HEK293T (cell line): ENCODE measurements around the gene MANBA.

Experiments
- CTCF ChIA-PET: fragments of 350-600 bp; formaldehyde crosslinking; extraction: SDS; loops from one replicate; lab custom pipeline; 2021; ENCODE audit warnings: antibody characterized with exemption, inconsistent platforms; lab: Yijun Ruan, JAX
- POLR2A ChIA-PET: fragments of 350-600 bp; formaldehyde crosslinking; extraction: SDS; loops from one replicate; lab custom pipeline; 2020; ENCODE audit warnings: antibody characterized with exemption, inconsistent platforms; lab: Yijun Ruan, JAX
- DNase-seq: peaks from one replicate; pipeline ENCODE4 v3.0.0; 2012; ENCODE audit warnings: mixed read lengths; ENCODE audit errors: extremely low spot score
- ARNT ChIP-seq: fragments of 450-650 bp; IDR thresholded peaks from 2 replicates; pipeline ENCODE4 v1.6.1; 2017; ENCODE audit warnings: mild to moderate bottlenecking
- BHLHE40 ChIP-seq: fragments of 450-650 bp; IDR thresholded peaks from 2 replicates; pipeline ENCODE4 v1.6.1; 2016; ENCODE audit warnings: mild to moderate bottlenecking, moderate library complexity, borderline replicate concordance
- CTBP1 ChIP-seq: fragments of 450-650 bp; IDR thresholded peaks from 2 replicates; pipeline ENCODE4 v1.6.1; 2016; ENCODE audit warnings: borderline replicate concordance
- ELF4 ChIP-seq: fragments of 450-650 bp; IDR thresholded peaks from 2 replicates; pipeline ENCODE4 v1.6.1; 2017; ENCODE audit warnings: antibody characterized with exemption
- FOXA1 ChIP-seq: fragments of 450-650 bp; IDR thresholded peaks from 2 replicates; pipeline ENCODE4 v1.6.1; 2016; ENCODE audit warnings: mild to moderate bottlenecking
- FOXK2 ChIP-seq: fragments of 450-650 bp; IDR thresholded peaks from 2 replicates; pipeline ENCODE4 v1.6.1; 2016; ENCODE audit warnings: mild to moderate bottlenecking
- FOXM1 ChIP-seq: fragments of 450-650 bp; IDR thresholded peaks from 2 replicates; pipeline ENCODE4 v1.6.1; 2017; ENCODE audit warnings: mild to moderate bottlenecking, borderline replicate concordance
- HDGF ChIP-seq: fragments of 450-650 bp; IDR thresholded peaks from 2 replicates; pipeline ENCODE4 v1.6.1; 2017; ENCODE audit warnings: antibody characterized with exemption, borderline replicate concordance
- L3MBTL2 ChIP-seq: fragments of 450-650 bp; conservative IDR thresholded peaks from 2 replicates; pipeline ENCODE4 v1.6.1; 2016; ENCODE audit warnings: mild to moderate bottlenecking
- LEF1 ChIP-seq: fragments of 450-650 bp; IDR thresholded peaks from 2 replicates; pipeline ENCODE4 v1.6.1; 2017; ENCODE audit warnings: mild to moderate bottlenecking, borderline replicate concordance
- NFRKB ChIP-seq: fragments of 450-650 bp; IDR thresholded peaks from 2 replicates; pipeline ENCODE4 v1.6.1; 2016; ENCODE audit warnings: mild to moderate bottlenecking, moderate library complexity
- PKNOX1 ChIP-seq: fragments of 450-650 bp; IDR thresholded peaks from 2 replicates; pipeline ENCODE4 v1.6.1; 2016
- SP1 ChIP-seq: fragments of 450-650 bp; IDR thresholded peaks from 2 replicates; pipeline ENCODE4 v1.6.1; 2017
- SUZ12 ChIP-seq: fragments of 450-650 bp; IDR thresholded peaks from 2 replicates; pipeline ENCODE4 v1.6.1; 2016; ENCODE audit warnings: mild to moderate bottlenecking
- TARDBP ChIP-seq: fragments of 450-650 bp; IDR thresholded peaks from 2 replicates; pipeline ENCODE4 v1.6.1; 2016
- ZNF384 ChIP-seq: fragments of 450-650 bp; IDR thresholded peaks from 2 replicates; pipeline ENCODE4 v1.6.1; 2016

MANBA gene

GRCh38 chr4:102637391-102637790, 123.4 kb downstream of the MANBA start:
- no peak for DNase-seq
- CTCF ChIA-PET: no interaction called here

DNA sequence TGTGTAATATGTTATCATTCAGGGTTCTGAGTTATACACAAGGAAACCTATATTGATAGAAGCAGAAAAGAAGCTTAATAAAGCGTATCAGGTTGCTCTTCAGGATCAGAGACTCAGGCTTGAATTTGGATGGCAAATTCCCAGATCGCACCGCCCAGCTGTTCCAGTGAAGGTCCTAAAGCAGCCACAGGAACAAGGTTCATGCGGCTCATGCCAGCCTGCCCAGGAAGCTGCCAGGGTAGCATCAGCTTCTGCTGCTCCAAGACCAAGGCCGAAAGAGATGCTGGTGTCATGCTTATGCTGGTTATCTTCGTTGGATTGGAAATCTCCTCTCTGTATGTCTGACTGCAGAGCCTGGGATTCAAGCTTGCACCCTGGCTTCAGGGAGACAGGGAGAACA, 127.7 kb downstream of the MANBA start:
- ChIA-PET POLR2A (no interaction called here), CTCF (no interaction called here)
- no peak for TF ChIP-seq ELF4
- TF ChIP-seq FOXA1: no peak
- TF ChIP-seq L3MBTL2: no peak
- no peak for TF ChIP-seq ZNF384
- no peak for TF ChIP-seq FOXM1
- no peak for TF ChIP-seq PKNOX1
- TF ChIP-seq NFRKB: no peak
- no peak for TF ChIP-seq TARDBP
- no peak for TF ChIP-seq SP1
- no peak for TF ChIP-seq HDGF
- no peak for TF ChIP-seq CTBP1
- no peak for TF ChIP-seq ARNT
- no peak for TF ChIP-seq FOXK2
- TF ChIP-seq BHLHE40: no peak
- no peak for TF ChIP-seq LEF1
- no peak for TF ChIP-seq SUZ12

More at GRCh38 chr4:102637391-102637790, 123.4 kb downstream of the MANBA start:
- POLR2A ChIA-PET: no interaction called here
- TF ChIP-seq ZNF384: no peak

GRCh38 chr4:102632241-102633065, 128.3 kb downstream of the MANBA start:
- CTCF ChIA-PET: no interaction called here
- POLR2A ChIA-PET: no interaction called here
- DNase-seq: no peak
- TF ChIP-seq LEF1: no peak

More for the DNA sequence above, 127.7 kb downstream of the MANBA start:
- no peak for DNase-seq

GRCh38 chr4:102631616-102632015, 129.2 kb downstream of the MANBA start:
- DNase-seq: no peak

DNA sequence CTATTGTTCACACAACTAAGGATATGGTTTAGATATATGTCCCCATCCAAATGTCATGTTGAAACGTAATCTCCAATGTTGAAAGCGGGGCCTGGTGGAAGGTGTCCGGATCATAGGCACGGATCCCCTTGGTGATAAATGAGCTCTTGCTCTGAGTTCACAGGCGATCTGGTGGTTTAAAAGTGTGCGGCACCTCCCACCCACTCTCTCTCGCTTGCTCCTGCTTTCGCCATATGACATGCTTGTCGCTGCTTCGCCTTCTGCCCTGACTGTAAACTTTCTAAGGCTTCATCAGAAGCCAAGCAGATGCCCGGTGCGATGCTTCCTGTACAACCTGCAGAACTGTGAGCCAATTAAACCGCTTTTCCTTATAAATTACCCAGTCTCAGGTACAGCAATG, 131.1 kb downstream of the MANBA start:
- ChIA-PET POLR2A (interaction anchor here (1.2 kb wide), 1 partner anchor 198 kb away, joined by 4 read pairs; the partner anchor contains the start of gene UBE2D3), CTCF (no interaction called here)
- TF ChIP-seq FOXM1: no peak
- no peak for TF ChIP-seq SP1
- no peak for TF ChIP-seq L3MBTL2
- TF ChIP-seq HDGF: no peak
- TF ChIP-seq NFRKB: no peak
- no peak for TF ChIP-seq BHLHE40
- no peak for TF ChIP-seq ARNT
- no peak for TF ChIP-seq ZNF384
- TF ChIP-seq ELF4: no peak
- TF ChIP-seq PKNOX1: no peak
- TF ChIP-seq LEF1: no peak
- no peak for TF ChIP-seq SUZ12
- no peak for TF ChIP-seq FOXA1
- no peak for TF ChIP-seq FOXK2
- no peak for DNase-seq

More at GRCh38 chr4:102631616-102632015, 129.2 kb downstream of the MANBA start:
- POLR2A ChIA-PET: no interaction called here
- CTCF ChIA-PET: no interaction called here
- TF ChIP-seq SUZ12 (no peak), PKNOX1 (no peak), SP1 (no peak), TARDBP (no peak)

- no peak for DNase-seq
- POLR2A ChIA-PET: no interaction called here
- TF ChIP-seq ARNT (no peak), SUZ12 (no peak), NFRKB (no peak), HDGF (no peak), TARDBP (no peak), LEF1 (no peak), SP1 (no peak), FOXM1 (no peak)
- CTCF ChIA-PET: no interaction called here
Observed at GRCh38 chr4:102627831-102628523, 132.8 kb downstream of the MANBA start.
